HEK293 (cell line): ENCODE results near the gene TIAM1.

ENCODE experiments used
- CTCF ChIA-PET: fragments of 350-600 bp; formaldehyde crosslinking; extraction: SDS; loops from one replicate; lab custom pipeline; 2021; ENCODE audit warnings: antibody characterized with exemption; lab: Yijun Ruan, JAX
- POLR2A ChIA-PET: fragments of 300-600 bp; formaldehyde crosslinking; extraction: SDS; loops from one replicate; lab custom pipeline; 2020; ENCODE audit warnings: antibody characterized with exemption, inconsistent platforms; lab: Yijun Ruan, JAX
- H3K27ac ChIP-seq: fragments of 200-500 bp; sonication (Bioruptor generic); 2 replicates; pipeline ENCODE4 v1.5.1; 2014; ENCODE audit warnings: low read depth, low read length, control low read depth, inconsistent platforms; ENCODE audit errors: extremely low read depth
- H3K36me3 ChIP-seq, 2 experiments: fragments of 200-500 bp in 1 of 2; sonication (Bioruptor generic) in 1 of 2; 1 replicate in 1 of 2; 2 replicates in 1 of 2; pipeline ENCODE4 v1.5.1; 2014 to 2017; ENCODE audit warnings: inconsistent platforms in 2 of 2, low read length in 2 of 2; ENCODE audit not compliant: control insufficient read depth in 2 of 2, insufficient read depth in 1 of 2
- H3K4me1 ChIP-seq: fragments of 200-500 bp; sonication (Bioruptor generic); 2 replicates; pipeline ENCODE4 v1.5.1; 2014; ENCODE audit warnings: mild to moderate bottlenecking, low read length, inconsistent platforms; ENCODE audit not compliant: control insufficient read depth, insufficient read depth
- H3K4me3 ChIP-seq: 2 replicates; pipeline ENCODE4 v1.5.1; 2011; ENCODE audit warnings: low read depth, mild to moderate bottlenecking, control low read depth, low read length, moderate library complexity
- H3K9me3 ChIP-seq: fragments of 200-500 bp; sonication (Bioruptor generic); 2 replicates; pipeline ENCODE4 v1.5.1; 2014; ENCODE audit warnings: low read depth, low read length, inconsistent platforms; ENCODE audit not compliant: control insufficient read depth, insufficient read depth
- AEBP2 ChIP-seq: fragments of 450-650 bp; formaldehyde crosslinking; IDR thresholded peaks from 2 replicates; pipeline ENCODE4 v1.5.1; 2016; ENCODE audit warnings: missing biosample characterization, missing genetic modification characterization, borderline replicate concordance
- BCL11B ChIP-seq: fragments of 450-650 bp; formaldehyde crosslinking; IDR thresholded peaks from 2 replicates; pipeline ENCODE4 v1.5.1; 2016; ENCODE audit warnings: low read depth, missing biosample characterization, missing genetic modification characterization
- GLI2 ChIP-seq: fragments of 450-650 bp; formaldehyde crosslinking; IDR thresholded peaks from 2 replicates; pipeline ENCODE4; 2017; ENCODE audit warnings: missing biosample characterization, missing genetic modification characterization, low read depth, borderline replicate concordance
- KLF9 ChIP-seq: fragments of 450-650 bp; formaldehyde crosslinking; IDR thresholded peaks from 2 replicates; pipeline ENCODE4 v1.5.1; 2016; ENCODE audit warnings: missing biosample characterization, missing genetic modification characterization, low read depth
- SCRT1 ChIP-seq: fragments of 450-650 bp; formaldehyde crosslinking; IDR thresholded peaks from 2 replicates; pipeline ENCODE4 v1.5.1; 2016; ENCODE audit warnings: missing biosample characterization, missing genetic modification characterization, borderline replicate concordance
- YY1 ChIP-seq: fragments of 450-650 bp; formaldehyde crosslinking; IDR thresholded peaks from 2 replicates; pipeline ENCODE4 v1.5.1; 2018; ENCODE audit warnings: missing biosample characterization, missing genetic modification characterization
- ZBTB11 ChIP-seq: fragments of 450-650 bp; formaldehyde crosslinking; conservative IDR thresholded peaks from 2 replicates; pipeline ENCODE4 v1.5.1; 2016; ENCODE audit warnings: low read depth, missing biosample characterization, missing genetic modification characterization
- ZBTB6 ChIP-seq: fragments of 450-650 bp; formaldehyde crosslinking; IDR thresholded peaks from 2 replicates; pipeline ENCODE4 v1.5.1; 2017; ENCODE audit warnings: missing biosample characterization, missing genetic modification characterization
- ZNF169 ChIP-seq: fragments of 450-650 bp; formaldehyde crosslinking; IDR thresholded peaks from 2 replicates; pipeline ENCODE4 v1.5.1; 2016; ENCODE audit warnings: missing biosample characterization, missing genetic modification characterization
- ZNF223 ChIP-seq: fragments of 450-650 bp; formaldehyde crosslinking; IDR thresholded peaks from 2 replicates; pipeline ENCODE4 v1.5.1; 2016; ENCODE audit warnings: missing biosample characterization, missing genetic modification characterization
- ZNF248 ChIP-seq: fragments of 450-650 bp; formaldehyde crosslinking; IDR thresholded peaks from 2 replicates; pipeline ENCODE4 v1.5.1; 2017; ENCODE audit warnings: missing biosample characterization, missing genetic modification characterization
- ZNF26 ChIP-seq: fragments of 450-650 bp; formaldehyde crosslinking; IDR thresholded peaks from 2 replicates; pipeline ENCODE4 v1.5.1; 2016; ENCODE audit warnings: missing biosample characterization, missing genetic modification characterization
- ZNF335 ChIP-seq: fragments of 450-650 bp; formaldehyde crosslinking; conservative IDR thresholded peaks from 2 replicates; pipeline ENCODE4 v1.5.1; 2016; ENCODE audit warnings: missing biosample characterization, missing genetic modification characterization
- ZNF391 ChIP-seq: fragments of 450-650 bp; formaldehyde crosslinking; IDR thresholded peaks from 2 replicates; pipeline ENCODE4 v1.5.1; 2016; ENCODE audit warnings: low read depth, missing biosample characterization, missing genetic modification characterization, borderline replicate concordance
- ZNF394 ChIP-seq: fragments of 450-650 bp; formaldehyde crosslinking; IDR thresholded peaks from 2 replicates; pipeline ENCODE4 v1.5.1; 2016; ENCODE audit warnings: missing biosample characterization, missing genetic modification characterization, mild to moderate bottlenecking, moderate library complexity, borderline replicate concordance
- ZNF530 ChIP-seq: fragments of 450-650 bp; formaldehyde crosslinking; IDR thresholded peaks from 2 replicates; pipeline ENCODE4 v1.5.1; 2016; ENCODE audit warnings: low read depth, missing biosample characterization, missing genetic modification characterization
- ZNF670 ChIP-seq: fragments of 450-650 bp; formaldehyde crosslinking; IDR thresholded peaks from 2 replicates; pipeline ENCODE4 v1.5.1; 2016; ENCODE audit warnings: missing biosample characterization, missing genetic modification characterization, low read depth
- ZNF707 ChIP-seq: fragments of 450-650 bp; formaldehyde crosslinking; IDR thresholded peaks from 2 replicates; pipeline ENCODE4 v1.5.1; 2016; ENCODE audit warnings: missing biosample characterization, missing genetic modification characterization
- ZNF747 ChIP-seq: fragments of 450-650 bp; formaldehyde crosslinking; IDR thresholded peaks from 2 replicates; pipeline ENCODE4 v1.5.1; 2016; ENCODE audit warnings: missing biosample characterization, missing genetic modification characterization
- ZNF843 ChIP-seq: fragments of 450-650 bp; formaldehyde crosslinking; IDR thresholded peaks from 2 replicates; pipeline ENCODE4 v1.5.1; 2016; ENCODE audit warnings: missing biosample characterization, missing genetic modification characterization

Gene TIAM1

GRCh38 chr21:31255036-31255435 lies 89.0 kb downstream of the TIAM1 start (continued):
- no peak for TF ChIP-seq ZBTB11
- no peak for TF ChIP-seq YY1 (tag by site-specific recombination)
- no peak for TF ChIP-seq SCRT1 (tag by site-specific recombination)
- no peak for TF ChIP-seq ZNF670 (tag by site-specific recombination)
- TF ChIP-seq ZNF169 (tag by site-specific recombination), result no peak
- TF ChIP-seq ZNF26 (tag by site-specific recombination), result no peak
- no peak for TF ChIP-seq GLI2 (tag by site-specific recombination)
- TF ChIP-seq, all 188 proteins: peak for 0

- POLR2A ChIA-PET, result no interaction called here
- peaks cover 0 to 18% of the 10 kb centered on the region in 2 experiments; a peak in 1 of 3 replicates for H3K36me3 ChIP-seq
- CTCF ChIA-PET, result no interaction called here
- H3K9me3 ChIP-seq, result no peaks in the 10 kb centered on the region
- no peak overlapping the region for H3K4me3 ChIP-seq
- H3K4me1 ChIP-seq, result no peaks in the 10 kb centered on the region
- no peak for TF ChIP-seq ZNF707 (tag by site-specific recombination)
- TF ChIP-seq ZNF335 (tag by site-specific recombination), result no peak
- TF ChIP-seq ZNF223 (tag by site-specific recombination), result no peak
- no peak for TF ChIP-seq ZNF670 (tag by site-specific recombination)
- no peak for TF ChIP-seq ZNF530 (tag by site-specific recombination)
- no peak for TF ChIP-seq ZNF747 (tag by site-specific recombination)
- no peak for TF ChIP-seq ZNF248 (tag by site-specific recombination)
- no peak for TF ChIP-seq ZBTB6 (tag by site-specific recombination)
- TF ChIP-seq BCL11B (tag by site-specific recombination), result no peak
- no peak for TF ChIP-seq KLF9
- no peak for TF ChIP-seq AEBP2 (tag by site-specific recombination)
- TF ChIP-seq ZNF394 (tag by site-specific recombination), result no peak
- no peak for TF ChIP-seq ZNF843 (tag by site-specific recombination)
- no peak for TF ChIP-seq GLI2 (tag by site-specific recombination)
- TF ChIP-seq ZNF391 (tag by site-specific recombination), result no peak
- no peak overlapping the region for H3K27ac ChIP-seq
Observed at GRCh38 chr21:31254131-31254530, 89.9 kb downstream of the TIAM1 start.
